NCI-H446 (cell line): ENCODE measurements around the gene SGF29.
A peak's percentile ranks its signal among the peaks of the same experiment; 100 is the strongest.
"Not testable (repeated sequence)": the region's sequence is repeated elsewhere in the genome, so short reads cannot be mapped to it uniquely, and the experiment has no call there.

Source experiments
- DNase-seq, 2 experiments: peaks; one replicate each; lab custom pipeline; 2025; lab: John Stamatoyannopoulos, UW

SGF29 gene

DNA sequence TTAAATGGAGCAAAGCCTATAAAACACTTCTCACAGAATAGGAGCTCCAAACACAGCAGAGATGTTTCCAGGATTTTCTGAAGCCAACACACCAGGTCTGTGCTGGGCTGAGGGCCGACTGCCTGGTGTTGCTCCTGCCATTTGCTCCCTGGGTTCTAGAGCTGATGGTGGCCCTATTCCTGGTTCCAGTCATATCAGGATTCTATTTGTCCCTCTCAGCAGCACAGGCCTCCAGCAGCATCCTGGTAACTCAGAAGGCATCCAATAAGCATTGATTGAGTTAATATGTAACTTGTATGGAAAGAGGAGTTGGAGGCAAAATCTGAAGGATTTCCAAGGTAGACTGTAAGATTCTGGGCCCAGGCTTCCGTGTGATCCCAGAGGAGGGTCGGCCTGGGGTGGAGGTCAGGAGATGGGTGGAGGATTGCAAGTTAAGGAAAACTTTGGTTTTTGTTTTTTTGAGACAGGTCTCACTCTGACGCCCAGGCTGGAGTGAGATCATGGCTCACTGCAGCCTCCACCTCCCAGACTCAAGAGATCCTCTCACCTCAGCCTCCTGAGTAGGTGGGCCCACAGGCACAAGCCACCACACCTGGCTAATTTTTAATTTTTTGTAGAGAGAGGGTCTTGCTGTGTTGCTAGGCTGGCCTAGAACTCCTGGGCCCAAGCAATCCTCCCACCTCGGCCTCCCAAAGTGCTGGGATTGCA lies 20.6 kb upstream of the SGF29 start:
- no peak for DNase-seq

DNA sequence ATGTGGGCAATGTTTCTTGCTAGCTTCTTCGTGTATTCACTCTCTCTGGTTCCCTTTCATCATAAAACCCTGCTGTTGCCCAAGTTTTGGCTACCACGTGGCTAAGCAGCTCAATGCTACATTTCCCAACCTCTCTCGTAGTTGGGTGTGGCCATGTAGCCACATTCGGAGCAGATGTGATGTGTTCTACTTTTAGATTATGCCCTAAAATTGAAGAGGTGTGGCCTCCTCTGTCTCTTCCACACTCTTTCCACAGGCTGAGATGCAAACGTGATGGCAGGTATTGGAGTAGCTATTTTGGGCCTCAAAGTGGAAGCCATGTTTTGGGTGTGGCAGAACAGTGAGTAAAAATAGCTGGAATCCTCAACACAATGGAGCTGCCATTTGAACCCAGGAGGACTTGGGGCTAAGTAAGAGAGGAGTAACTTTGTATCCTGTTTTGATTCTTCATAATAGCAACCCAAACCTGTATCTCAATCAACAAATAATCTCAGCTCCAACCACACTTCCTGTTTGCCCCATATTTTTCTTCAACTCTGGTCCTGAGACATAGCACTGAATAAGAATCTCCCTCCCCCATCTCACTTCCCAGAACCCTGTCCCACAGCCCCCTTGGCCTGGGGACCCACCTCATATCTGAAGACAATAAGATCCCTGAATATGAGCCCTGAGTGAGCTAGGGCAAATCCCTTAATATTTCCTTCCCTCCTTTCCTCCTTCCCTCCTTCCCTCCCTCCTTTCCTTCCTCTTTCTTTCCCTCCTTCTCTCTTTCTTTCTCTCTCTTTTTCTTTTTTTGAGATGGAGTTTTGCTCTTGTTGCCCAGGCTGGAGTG lies 19.0 kb upstream of the SGF29 start:
- DNase-seq = no peak

DNA sequence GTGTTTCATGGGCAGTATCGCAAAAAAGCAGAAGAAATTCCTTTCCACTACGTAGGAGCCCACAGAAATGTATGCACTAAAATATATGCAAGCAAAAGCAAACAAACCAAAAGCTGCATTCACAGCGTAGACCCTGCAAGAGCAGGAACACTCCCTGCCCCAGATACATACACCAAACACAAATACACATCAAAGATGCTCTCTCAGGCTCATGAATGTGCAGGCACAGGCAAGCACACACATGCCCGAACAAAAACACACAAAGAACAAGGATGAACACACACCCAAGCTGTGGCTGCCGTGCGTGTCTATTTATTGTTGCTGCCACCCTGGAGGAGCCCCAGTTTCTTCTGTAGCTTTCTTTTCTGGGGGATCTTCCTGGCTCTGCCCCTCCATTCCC lies 16.6 kb upstream of the SGF29 start:
- no peak for DNase-seq

DNA sequence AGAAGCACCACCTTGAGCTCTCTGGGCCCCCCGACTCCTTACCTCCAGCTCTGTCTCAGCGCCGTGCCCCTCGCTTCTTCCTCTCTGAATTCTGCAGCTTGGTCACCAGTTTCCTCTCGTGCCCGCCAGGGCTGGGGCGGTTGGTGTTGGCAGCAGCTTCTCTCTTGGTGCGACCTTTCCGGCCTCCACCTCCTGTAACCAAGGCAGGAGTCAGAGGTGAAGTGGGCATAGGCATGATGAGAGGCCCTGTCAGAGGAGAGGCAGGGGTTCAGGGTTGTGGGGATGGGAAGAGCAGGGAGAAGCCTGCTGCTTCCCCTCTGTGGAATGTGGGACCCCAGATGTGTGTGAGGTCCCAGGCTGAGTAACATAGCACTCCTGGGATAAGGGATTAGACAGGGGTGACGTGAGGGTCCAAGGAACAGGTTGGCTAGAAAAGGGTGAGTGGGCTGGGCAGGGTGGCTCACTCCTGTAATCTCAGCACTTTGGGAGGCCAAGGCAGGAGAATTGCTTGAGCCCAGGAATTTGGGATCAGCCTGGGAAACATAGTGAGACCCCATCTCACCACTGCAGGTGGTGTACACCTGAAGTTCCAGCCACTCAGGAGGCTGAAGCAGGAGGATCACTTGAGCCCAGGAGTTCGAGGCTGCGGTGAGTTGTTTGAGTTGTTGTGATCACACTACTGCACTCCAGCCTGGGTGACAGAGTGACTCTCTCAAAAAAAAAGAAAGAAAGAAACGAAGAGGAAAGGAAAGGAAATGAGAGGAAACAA lies 15.6 kb upstream of the SGF29 start:
- no peak for DNase-seq

DNA sequence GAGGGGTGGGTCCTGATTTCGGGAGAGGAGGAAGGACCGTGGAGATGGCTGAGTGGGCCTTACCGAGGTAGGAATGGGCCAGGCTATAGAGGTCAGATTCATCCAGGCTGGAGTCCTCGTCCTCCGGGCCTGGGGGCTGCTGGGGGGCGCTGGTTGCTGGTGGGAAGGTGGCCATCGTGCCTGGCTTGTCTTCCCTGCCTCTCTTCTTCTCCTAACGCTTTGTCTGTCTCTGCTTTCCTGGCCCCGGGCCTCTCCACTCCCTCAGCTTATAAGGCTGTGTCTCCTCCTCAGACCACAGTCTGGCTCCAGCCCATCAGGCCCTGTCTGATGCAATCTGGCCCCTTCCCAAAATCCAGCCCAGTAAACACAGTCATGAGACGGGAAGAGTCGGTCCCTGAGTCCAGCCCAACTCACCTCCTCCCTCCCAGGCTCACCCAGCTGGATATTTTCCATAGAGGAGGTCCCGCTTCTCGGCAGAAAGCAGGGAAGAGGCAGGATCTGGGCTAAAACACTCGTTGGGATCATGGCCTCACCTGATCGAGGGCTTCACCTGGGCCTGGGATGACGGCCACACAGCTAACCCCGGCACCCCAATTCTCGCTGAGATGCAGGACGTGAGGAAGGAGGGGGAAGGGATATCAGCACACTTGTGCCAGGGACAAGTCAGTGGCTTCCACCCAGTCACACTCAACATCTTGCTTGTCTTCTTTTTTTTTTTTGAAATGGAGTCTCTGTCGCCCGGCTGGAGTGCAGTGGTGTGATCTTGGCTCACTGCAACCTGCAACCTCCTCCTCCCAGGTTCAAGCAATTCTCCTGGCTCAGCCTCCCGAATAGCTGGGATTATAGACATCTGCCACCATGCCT lies 14.8 kb upstream of the SGF29 start, which contains the start of gene NUPR1:
NUPR1 (minus strand) TSS at position 242 of the 864 bp plus-strand sequence; CDS start at position 175, 67 bp downstream.
- DNase-seq = peak; percentile 88 to 93

DNA sequence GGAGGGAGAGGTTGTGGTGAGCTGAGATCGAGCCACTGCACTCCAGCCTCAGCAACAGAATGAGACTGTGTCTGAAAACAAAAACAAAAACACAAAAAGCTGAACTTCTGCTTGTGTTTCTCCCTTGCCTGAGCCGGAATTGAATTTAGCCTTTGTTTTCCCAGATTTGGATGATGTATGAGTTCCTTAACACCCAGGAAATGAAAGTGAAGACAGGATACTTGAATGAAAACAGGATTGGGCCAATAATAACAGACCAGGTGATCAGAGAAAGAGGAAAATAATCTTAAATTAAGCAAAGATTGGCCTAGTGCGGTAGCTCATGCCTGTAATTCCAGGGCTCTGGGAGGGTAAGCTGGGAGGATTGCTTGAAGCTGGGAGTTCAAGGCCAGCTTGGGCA lies 13.4 kb upstream of the SGF29 start:
- DNase-seq = no peak

DNA sequence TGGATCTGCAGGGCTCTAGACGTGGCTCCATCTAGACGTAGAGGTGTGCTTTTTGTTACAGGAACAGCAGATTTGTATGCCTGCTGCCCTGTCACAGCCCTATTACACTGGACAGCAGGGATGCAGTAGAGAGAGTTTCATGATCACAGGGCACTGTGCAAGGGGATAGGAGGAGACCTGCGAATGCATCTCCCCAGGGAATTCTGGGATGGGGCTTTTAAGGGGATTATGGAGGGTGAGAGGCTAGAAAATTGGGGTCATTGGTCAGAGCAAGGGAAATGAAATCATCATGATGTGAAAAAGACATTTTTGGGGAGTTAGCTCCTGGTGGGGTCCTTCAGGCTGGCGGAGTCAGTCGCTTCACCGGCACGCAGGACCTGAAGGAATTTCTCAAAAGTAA lies 11.1 kb upstream of the SGF29 start:
- DNase-seq = no peak

DNA sequence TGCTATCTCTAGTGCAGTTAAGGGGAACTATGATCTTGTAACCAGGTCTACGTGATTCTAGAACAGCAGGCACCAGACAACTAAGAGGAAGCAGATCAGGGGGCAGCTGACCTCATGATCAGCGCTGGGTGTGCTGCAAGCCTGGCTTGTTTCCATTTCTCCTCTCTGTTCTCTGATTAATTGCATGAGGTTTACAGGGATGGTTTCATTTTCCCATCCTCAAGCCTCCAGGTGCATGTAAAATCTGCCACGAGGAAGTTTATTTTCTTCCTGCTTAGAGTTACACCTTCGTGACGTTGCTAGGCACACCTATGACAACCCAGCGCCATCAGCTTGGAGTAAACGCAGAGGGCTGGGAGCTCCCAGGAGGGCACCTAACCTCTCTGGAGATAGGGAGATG lies 10.6 kb upstream of the SGF29 start:
- DNase-seq = no peak

DNA sequence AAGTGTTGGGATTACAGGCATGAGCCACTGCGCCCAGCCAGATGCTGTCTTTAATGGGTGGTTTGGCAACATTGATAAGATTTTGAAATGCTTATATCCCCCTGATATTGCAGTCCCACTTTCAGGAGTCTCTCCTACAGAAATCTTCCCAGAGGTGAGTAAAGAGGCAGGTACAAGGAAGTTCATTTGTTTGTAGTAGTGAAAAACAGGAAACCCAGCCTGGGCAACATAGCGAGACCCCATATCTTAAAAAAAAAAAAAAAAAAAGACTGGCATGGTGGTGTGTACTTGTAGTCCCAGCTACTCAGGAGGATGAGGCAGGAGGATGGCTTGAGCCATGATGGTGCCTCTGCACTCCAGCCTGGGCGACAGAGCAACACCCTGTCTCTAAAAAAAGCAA lies 8.7 kb upstream of the SGF29 start:
- DNase-seq = no peak

DNA sequence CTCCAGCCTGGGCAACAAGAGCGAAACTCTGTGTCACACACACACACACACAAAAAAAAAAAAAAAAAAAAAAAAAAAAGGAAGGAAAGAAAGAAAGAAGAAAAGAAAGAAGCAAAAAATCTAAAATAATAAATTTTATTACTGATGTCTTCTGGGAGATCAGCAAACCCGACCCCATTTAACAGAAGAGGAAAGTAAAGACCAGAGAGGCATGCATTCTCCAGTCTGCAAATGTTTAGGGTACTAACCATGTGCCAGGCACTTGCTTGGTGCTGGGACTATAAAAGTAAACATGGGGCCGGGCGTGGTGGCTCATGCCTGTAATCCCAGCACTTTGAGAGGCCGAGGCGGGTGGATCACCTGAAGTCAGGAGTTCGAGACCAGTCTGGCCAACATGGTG lies 7.8 kb upstream of the SGF29 start:
- DNase-seq = not testable (repeated sequence)

DNA sequence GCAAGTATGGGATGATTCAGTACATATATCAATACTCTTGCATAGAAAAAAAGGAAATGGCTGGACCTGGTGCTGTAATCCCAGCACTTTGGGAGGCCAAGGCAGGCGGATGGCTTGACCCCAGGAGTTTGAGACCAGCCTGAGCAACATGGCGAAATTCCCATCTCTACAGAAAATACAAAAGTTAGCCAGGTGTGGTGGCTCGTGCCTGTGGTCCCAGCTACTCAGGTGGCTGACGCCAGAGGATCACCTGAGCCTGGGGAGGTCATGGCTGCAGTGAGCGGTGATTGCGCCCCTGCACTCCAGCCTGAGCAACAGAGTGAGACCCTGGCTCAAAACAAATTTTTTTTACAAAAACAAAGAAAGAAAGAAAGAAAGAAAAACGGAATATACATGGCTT lies 7.1 kb upstream of the SGF29 start:
- DNase-seq = no peak

DNA sequence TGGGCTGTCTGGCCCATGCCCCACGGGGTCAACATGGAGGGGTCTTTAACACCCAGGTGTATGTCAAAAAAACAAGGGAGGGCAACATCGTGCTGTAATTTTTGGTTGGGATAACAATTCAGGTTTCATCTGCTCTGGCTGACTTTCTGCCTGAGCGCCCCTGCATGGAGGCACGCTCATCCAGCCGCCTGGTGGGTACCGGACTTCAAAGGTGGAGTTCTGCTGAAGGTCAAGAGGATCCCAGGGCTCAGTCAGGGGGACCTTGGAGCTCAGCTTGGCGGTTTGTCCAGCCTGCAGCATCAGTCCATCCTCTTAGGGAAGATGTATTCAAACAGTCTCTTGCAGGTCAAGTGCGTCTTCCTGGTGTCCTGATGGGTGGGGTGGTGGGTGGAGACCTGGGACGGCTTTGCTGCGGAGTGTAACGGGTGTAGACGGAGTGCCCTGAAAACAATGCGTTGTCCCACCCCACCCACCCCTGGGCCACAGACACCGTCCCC lies 5.4 kb upstream of the SGF29 start:
- no peak for DNase-seq

DNA sequence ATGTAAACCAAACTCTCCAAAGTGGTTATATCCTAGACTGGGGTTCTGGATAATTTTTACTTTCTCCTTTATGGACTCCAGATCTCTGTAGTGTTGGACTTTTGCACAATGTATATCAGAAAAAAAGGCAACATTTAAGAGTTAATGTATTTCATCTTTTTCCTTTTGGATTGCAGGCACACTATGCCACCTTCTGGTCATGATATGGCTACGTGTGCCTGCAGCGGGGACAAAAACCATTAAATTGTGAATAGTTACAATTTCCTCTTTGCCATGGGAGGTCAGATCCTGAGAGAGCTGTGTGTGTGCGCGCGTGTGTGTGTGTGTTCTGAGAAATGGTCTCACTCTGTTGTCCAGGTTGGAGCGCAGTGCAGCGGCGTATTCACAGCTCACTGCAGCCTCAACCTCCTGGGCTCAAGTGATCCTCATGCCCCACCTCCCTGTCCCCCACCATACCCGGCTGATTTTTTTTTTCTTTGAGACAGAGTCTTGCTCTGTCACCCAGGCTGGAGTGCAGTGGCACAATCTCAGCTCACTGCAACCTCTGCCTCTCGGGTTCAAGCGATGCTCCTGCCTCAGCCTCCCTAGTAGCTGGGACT lies 4.3 kb upstream of the SGF29 start:
- peak in 1 of 2 experiments; percentile 40 for DNase-seq

DNA sequence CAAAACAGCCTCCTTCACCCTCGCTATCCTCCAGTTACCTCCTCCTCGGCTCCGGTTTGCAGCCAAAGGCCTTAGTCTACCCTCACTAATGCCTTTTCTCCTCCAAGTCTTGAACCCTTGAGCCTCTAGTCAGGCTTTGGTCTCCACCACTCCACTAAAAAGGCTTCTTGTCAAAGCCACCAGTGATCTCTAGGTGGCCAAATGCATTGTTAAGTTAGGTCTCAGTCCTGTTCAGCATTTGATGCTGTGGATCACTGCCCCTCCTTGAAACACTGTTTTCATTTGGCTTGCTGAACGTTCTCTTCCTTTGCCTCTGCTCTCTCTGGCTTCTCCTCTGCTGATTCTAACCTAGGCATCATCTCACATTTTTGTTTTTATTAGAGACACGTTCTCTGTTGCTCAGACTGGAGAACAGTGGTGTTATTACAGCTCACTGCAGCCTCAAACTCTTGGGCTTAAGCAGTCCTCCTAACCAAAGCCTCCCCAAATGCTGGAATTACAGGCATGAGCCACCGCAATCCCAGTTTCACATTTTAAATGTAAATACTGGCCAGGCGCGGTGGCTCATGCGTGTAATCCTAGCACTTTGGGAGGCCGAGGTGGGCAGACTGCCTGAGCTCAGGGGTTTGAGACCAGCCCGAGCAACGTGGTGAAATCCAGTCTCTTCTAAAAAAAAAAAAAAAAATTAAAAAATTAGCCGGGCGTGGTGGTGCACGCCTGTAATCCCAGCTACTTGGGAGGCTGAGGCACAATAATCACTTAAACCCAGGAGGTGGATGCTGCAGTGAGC lies 1.1 kb downstream of the SGF29 start:
- DNase-seq = no peak

DNA sequence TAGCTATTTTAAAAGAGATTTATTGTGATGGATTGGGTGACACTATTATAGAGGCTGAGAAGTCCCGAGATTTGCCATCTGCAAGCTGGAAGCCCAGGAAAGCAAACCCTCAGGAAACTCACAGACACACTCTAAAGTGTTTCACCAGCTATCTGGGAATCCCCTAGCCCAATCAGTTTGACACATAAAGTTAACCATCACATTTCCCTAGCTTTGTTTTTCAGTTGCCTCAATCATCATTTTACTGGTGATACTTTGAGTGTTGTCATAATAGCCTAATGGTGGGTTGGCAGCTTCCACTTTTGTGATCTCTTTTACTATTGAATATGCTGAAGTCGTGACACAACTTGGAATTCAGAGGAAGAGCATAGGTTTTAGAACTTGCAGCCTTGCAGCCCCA lies 1.8 kb downstream of the SGF29 start:
- no peak for DNase-seq

DNA sequence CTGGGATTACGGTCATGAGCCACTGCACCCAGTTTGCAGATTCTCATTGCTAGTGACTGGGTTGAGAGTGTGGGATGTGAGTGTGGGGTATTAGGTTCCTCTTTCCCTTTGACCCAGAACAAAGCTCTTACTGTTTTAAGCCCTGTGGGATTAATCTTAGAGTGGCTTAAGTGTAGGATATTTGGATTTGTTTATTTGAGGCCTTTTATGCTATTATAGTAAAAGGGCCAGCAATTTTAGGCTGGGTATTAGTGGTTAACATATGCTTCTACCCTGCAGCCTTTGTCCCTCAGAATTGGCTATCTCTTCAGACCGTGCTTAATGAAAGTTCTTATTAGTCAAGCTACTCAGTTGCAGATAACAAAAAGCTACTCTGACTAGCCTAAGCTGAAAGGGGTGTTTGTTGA lies 3.2 kb downstream of the SGF29 start:
- DNase-seq = no peak

DNA sequence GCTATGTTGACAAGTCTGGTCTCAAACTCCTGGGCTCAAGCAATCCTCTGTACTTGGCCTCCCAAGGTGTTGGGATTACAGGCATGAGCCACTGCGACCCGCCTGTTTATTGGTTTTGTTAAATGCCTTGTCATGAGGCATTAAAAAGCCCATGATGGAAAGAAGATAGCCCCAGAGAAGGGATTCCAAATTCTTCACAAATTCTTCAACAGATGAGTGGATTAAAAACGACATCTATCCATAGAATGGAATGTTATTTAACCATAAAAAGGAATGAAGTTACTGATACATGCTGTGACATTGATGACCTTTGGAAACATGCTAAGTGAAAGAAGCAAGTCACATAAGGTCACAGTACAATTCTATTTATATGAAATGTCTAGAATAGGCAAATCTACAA lies 4.7 kb downstream of the SGF29 start:
- no peak for DNase-seq

DNA sequence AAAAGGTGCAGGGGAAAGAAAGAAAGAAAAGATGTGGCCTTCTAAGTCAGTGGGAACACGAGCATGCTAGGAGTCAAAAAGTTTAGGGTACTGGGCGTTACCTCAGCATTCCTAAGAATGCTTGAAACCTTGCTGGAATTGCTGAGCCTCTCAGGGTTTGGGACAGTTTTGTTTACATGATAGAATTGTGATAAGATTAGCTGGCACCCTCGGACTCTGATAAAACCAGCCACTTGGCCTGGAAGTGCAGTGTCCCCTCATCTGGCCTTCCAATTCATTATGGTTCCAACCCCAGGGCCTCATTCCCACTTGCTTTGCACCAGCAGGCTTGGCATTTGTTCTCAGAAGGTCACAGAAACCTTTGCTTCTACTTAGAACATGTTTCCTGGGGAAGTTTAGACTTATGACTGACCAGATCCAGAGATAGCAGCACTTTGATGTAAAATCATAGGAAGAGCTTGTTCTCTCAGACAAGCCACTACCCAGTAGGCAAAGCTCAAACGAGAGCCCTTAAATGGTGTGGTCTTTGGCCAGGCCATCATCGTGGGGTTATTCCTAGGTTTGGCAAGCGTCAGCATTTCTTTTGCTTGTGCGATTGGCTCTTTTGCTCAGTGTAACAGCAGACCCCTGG lies 8.0 kb downstream of the SGF29 start:
- DNase-seq = no peak

DNA sequence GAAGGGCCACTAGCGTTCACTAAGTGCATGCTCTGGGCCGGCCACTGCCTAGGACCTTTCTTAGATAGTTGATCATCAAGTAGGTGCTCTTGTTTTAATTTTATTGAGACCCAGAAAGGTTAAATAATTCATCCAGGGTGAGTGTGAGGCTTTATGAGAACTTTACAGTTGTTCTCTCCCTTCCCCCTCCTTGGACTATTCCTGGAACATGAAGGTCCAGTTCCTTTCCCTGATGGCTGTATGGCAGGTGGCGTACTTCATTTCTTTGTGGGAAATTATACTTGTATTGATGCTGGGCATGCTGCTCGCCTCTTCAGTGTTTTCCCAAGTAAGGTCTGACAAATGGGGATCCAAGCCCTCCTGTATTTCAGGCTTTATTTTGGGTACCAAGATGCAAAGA lies 8.5 kb downstream of the SGF29 start:
- no peak for DNase-seq

DNA sequence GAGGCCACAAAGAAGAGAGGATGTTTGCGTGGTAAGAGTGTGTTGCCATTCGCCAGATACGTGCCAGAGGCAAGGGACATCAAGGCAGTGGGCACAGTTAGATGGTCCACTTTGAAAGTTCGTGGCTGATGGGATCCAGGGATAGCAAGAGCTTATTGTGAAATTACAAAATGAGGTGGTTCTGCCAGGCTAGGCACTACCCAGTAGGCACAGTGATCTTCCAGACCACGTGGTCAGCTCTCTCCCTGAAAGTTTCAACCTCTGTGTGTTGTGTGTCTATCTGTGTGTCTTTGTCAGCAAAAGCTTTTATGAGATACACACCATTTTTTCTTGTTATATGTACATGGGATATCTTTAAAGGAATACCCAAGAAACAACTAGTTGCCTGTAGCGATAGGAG lies 9.5 kb downstream of the SGF29 start:
- DNase-seq = no peak
